ENCODE results near the gene ST7L. TPM values are rescaled to one million over a fixed set of nuclear protein-coding genes. Genes with fewer than 3 reads are reported as not detected.

ST7L gene, protein sequence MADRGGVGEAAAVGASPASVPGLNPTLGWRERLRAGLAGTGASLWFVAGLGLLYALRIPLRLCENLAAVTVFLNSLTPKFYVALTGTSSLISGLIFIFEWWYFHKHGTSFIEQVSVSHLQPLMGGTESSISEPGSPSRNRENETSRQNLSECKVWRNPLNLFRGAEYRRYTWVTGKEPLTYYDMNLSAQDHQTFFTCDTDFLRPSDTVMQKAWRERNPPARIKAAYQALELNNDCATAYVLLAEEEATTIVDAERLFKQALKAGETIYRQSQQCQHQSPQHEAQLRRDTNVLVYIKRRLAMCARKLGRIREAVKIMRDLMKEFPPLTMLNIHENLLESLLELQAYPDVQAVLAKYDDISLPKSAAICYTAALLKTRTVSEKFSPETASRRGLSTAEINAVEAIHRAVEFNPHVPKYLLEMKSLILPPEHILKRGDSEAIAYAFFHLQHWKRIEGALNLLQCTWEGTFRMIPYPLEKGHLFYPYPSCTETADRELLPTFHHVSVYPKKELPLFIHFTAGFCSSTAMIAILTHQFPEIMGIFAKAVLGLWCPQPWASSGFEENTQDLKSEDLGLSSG
- 14.0 and 16.9 TPM in 2 replicates for total RNA-seq

DNA sequence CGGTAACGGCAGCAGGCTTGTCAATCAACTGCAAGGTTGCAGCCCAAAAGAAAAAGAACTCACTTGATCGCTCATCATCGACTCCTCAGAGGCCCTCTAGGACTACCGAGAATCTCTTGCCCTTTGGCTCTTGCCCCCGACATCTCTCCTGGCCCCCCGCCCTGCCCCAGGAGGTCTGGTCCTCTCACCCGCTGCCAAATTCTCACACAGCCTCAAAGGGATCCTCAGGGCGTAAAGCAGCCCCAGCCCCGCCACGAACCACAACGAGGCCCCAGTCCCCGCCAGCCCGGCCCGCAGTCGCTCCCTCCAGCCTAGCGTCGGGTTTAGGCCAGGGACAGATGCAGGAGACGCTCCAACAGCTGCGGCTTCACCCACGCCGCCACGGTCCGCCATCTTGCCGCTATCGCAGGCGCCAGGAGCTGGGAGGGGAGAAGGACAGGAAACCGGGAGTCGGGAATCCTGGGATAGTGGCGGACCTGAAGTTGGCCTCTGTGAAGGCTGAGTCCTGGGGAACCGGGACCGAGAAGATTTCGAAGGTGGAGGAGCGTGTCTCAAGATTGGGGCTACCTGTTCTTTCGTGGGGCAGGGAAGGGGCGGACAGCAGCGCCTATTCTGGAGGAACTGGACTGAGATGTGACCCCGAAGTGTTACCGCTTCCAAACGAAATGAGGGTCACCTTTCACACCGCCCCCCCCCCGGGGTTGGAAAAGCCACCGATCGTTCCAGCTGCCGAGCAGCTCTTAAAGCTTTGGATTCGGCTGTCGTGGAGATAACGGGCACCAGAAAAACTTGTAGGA lies at the start of gene ST7L:
Gene ST7L, minus strand, starts transcription at position 421 of the 797 bp plus-strand sequence. Its CDS starts 28 bp downstream, at position 393.

DNA sequence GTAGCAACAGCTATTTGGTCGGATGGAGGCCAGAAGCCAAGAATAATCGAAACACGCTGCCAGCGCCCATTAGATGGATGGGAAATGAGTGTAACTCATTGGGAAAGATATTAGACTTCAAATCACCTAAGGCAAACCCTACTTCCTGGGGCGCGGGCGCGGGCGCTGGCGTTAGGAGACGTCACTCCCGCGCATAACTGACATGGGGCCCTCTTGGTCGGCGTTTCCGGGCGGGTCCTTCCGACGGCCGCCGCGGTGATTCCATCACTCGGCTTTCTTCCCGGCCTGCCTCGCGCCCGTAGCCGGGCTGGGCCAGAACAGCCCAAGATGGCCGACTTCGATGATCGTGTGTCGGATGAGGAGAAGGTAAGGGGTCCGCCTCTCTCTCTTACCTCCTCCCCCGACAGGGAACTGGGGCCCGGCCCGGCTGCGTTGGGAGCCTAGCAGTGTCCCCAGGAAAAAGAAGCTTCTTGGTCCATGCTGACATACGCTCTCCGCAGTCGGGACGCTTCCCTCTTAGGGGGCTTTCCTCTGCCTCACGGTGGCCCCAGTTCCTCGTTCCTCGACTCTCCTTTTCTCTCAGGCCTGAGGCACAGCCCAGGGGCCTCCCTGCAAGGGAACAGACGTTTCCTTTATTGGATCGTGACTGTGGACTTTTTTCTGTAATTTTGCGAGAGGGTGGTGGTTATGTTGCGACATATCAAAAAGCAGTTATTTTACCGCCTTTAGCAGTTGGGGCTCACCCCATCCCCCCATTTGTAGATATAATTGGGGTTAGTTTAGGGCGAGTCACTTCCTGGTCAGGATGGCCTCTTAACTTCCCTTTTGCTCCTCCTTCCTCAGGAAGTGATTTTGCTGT lies 806 bp upstream of the ST7L start, which contains the start of gene CAPZA1:
Gene CAPZA1, plus strand, starts transcription at position 315 of the 859 bp plus-strand sequence. Its CDS starts 13 bp downstream, at position 328.

DNA sequence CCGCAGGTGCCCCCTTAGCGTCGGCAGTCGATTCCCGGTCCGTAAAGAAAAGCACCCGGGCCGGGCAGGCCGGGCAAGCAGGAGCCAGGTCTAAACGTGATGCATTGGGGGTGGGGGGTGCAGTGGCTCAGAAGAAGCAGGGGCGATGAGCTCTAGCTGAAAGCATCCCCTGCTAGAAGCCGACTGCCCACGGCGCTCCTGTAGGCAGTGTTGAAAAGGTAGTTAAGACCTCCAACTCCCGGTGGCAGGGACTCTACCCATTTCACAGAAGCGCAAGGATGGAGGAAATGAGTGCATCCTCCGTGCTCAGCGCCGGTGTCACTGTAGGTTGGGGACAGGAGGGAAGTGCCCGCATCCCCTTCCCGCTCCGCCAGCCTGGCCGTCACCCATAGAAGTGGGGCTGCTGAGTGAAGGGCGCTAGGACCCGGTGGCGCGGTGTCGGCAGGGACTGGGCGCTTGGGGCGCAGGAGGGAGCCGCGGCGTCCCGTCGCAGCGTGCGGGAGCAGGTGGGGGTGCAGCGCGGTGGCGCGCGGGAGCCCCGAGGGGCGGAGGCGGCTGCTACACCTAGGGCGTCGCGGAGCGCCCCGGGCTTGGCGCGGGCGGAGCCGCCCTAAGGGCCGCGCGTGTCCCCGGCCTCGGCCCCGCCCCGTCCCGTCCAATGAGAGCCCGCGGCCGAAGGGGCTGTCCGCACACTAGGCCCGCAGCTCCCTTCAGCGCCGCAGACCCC lies 110.5 kb downstream of the ST7L start, which contains the start of gene WNT2B:
Gene WNT2B, plus strand, starts transcription at position 688 of the 727 bp plus-strand sequence. CDS start 298 bp downstream, outside the sequence.

Other genes starting within 250 kb of the ST7L start
- gene CTTNBP2NL, start 222.9 kb downstream of the ST7L start, total RNA-seq, result 16.2 and 25.5 TPM in 2 replicates
- 1.3 and 1.4 TPM in 2 replicates for gene WNT2B, start 110.2 kb downstream of the ST7L start, total RNA-seq
- gene CAPZA1, start 691 bp upstream of the ST7L start, total RNA-seq, result 277 and 321 TPM in 2 replicates
- 26.3 and 42.6 TPM in 2 replicates for gene MOV10, start 55.5 kb upstream of the ST7L start, total RNA-seq
- 741 and 1,062 TPM in 2 replicates for gene RHOC, start 88.0 kb upstream of the ST7L start, total RNA-seq
- gene PPM1J, start 96.2 kb upstream of the ST7L start, total RNA-seq, result 0.61 and 1.3 TPM in 2 replicates